GM19351 (cell line): ENCODE data around the gene ZBTB7C.

Source experiments
- ATAC-seq: cut with Tn5 transposase; IDR thresholded peaks from one replicate; pipeline ENCODE4 v1.9.1; 2021; ENCODE audit warnings: mild to moderate bottlenecking, moderate library complexity; ENCODE audit not compliant: unreplicated experiment

The ZBTB7C gene

GRCh38 chr18:47985866-47986265 lies 423.3 kb downstream of the ZBTB7C start:
- ATAC-seq: no peak

GRCh38 chr18:47984991-47985390 lies 424.2 kb downstream of the ZBTB7C start:
- ATAC-seq: no peak

- ATAC-seq: no peak
Measured at GRCh38 chr18:47983946-47984345, 425.2 kb downstream of the ZBTB7C start.

- no peak for ATAC-seq
Measured at GRCh38 chr18:47983055-47983454, 426.1 kb downstream of the ZBTB7C start.

- ATAC-seq: no peak
Measured at GRCh38 chr18:47981830-47982229, 427.4 kb downstream of the ZBTB7C start.

- no peak for ATAC-seq
Measured at GRCh38 chr18:47981320-47981719, 427.9 kb downstream of the ZBTB7C start.

GRCh38 chr18:47979611-47980200 lies 429.5 kb downstream of the ZBTB7C start:
- no peak for ATAC-seq

- no peak for ATAC-seq
Measured at GRCh38 chr18:47978603-47979002, 430.6 kb downstream of the ZBTB7C start.

- no peak for ATAC-seq
Measured at GRCh38 chr18:47978141-47978540, 431.0 kb downstream of the ZBTB7C start.
